Measurements from ENCODE around the gene WDR70.
"Not testable (repeated sequence)": the region's sequence is repeated elsewhere in the genome, so short reads cannot be mapped to it uniquely, and the experiment has no call there.

Gene WDR70

GRCh38 chr5:37379100-37379628, at the start of gene WDR70:
WDR70 (plus strand) TSS chr5:37379318; CDS start chr5:37379368, 50 bp downstream.
- DNase-seq: peak; percentile 89

DNA sequence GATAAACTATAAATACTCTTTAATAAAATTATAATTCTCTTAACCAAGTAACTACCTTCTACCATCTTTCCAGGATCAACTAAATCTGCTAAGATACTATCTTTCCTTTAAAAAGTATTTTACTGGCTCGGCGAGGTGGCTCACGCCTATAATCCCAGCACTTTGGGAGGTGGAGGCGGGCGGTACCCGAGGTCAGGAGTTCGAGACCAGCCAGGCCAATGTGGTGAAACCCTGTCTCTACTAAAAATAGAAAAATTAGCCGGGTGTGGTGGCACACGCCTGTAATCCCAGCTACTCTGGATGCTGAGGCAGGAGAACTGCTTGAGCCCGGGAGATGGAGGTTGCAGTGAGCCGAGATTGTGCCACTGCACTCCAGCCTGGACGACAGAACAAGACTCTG, 44.4 kb upstream of the WDR70 start:
- DNase-seq: not testable (repeated sequence)

- DNase-seq: not testable (repeated sequence)
Measured at GRCh38 chr5:37342741-37343140, 36.4 kb upstream of the WDR70 start.

GRCh38 chr5:37355161-37355560, 24.0 kb upstream of the WDR70 start:
- DNase-seq: no peak

DNA sequence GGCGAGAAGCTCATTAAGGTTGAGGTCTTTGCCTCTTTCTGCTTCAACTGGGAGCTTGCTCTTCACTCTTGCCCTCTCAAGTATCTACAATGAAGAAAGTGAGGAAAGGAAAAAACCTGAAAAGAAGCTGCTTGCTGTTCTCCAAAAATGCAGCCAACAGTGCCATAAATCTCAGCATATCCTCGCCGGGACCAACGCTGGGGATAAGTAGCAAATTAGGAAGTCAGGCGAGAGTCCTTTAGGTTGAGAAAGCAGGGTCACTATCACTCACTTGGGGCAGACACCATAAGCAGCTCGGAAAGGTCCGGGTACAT, 8.6 kb upstream of the WDR70 start:
- DNase-seq: no peak

- DNase-seq: peak; percentile 93
Measured at GRCh38 chr5:37370864-37371726, 8.0 kb upstream of the WDR70 start, which contains the start of gene NUP155. NUP155 (minus strand) TSS chr5:37371106; CDS start chr5:37370977, 129 bp downstream.

DNA sequence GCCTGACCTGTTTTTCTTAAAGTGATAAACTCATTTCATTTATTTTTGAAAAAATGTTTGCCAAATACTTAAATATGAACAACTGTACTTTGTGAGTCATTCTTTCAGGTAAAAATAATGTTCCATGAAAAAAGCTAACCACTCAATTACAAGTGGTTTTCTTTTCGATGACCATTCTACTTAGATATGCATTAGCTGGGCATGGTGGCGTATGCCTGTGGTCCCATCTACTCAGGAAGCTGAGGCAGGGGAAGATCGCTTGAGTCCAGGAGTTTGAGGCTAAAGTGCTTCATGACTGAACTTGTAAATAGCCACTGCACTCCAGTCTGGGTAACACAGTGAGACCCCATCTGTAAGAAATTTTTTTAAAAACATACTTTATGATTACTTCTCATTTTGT, 4.0 kb upstream of the WDR70 start:
- no peak for DNase-seq

DNA sequence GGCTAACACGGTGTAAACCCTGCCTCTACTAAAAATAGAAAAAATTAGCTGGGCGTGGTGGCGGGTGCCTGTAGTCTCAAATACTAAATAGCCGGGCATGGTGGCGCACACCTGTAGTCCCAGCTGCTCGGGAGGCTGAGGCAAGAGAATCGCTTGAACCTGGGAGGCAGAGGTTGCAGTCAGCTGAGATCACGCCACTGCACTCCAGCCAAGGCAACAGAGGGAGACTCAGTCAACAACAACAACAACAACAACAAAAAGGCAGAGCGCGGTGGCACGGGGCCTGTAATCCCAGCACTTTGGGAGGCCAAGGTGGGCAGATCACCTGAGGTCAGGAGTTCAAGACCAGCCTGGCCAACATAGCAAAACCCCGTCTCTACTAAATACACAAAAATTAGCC, 1.1 kb upstream of the WDR70 start:
- not testable (repeated sequence) for DNase-seq

DNA sequence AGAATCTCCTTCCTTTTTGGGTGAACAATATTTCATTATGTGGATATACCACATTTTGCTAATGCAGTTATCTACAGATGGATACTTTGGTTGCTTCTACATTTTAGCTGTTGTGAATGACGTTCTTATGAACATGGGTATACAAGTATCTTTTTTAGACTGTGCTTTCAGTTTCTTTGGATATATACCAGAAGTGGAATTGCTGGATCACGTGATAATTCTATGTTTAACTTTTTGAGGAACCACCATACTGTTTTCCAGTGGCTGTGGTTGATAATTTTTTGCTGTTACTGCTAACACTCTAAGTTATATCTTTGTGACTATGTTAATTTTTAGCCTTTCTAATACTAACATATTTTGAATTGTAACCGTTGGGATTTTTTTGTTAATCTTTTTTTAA, 12.5 kb downstream of the WDR70 start:
- DNase-seq: no peak

- DNase-seq: no peak
Measured at GRCh38 chr5:37396352-37396751, 17.2 kb downstream of the WDR70 start.

- no peak for DNase-seq
Measured at GRCh38 chr5:37400501-37400900, 21.4 kb downstream of the WDR70 start.

DNA sequence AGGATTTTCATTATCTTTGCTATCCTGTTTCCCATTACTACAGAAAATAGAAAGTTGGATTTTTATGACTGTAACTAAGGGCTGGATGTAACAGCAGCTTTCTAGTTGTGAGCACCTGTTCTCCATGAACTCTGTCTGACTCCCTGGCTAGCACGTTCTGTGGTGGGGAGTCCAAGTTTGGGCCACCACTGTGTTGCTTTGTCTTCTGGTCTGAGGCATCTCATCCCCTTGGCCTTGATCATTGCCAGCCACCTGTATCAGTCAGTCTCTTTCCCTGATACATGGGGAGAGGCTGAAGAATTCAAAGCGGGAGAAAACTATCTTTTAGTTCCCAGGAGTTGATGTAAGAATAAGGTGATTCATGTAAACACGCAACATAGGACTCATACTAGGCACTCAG, 33.4 kb downstream of the WDR70 start:
- DNase-seq: no peak

DNA sequence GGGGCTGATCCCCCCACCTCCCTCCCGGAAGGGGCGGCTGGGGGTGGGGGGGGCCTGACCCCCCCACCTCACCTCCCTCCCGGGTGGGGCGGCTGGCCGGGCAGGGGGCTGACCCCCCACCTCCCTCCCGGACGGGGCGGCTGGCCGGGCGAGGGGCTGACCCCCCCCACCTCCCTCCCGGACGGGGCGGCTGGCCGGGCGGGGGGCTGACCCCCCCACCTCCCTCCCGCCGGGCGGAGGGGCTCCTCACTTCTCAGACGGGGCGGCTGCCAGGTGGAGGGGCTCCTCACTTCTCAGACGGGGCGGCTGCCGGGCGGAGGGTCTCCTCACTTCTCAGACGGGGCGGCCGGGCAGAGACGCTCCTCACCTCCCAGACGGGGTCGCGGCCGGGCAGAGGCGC, 36.3 kb downstream of the WDR70 start:
- not testable (repeated sequence) for DNase-seq

DNA sequence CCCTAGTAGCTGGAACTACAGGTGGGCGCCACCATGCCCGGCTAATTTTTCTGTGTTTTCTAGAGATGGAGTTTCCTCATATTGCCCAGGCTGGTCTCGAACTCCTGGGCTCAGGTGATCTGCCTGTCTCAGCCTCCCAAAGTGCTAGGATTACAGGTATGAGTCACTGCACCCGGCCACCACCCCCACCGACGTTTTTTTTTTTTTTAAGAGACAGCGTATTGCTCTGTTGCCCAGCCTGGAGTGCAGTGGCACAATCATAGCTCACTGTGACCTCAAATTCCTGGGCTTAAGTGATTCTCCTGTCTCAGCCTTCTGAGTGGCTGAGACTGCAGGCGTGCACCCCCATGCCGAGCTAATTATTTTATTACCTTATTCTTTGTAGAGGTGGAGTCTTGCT, 38.2 kb downstream of the WDR70 start:
- no peak for DNase-seq

GRCh38 chr5:37424441-37424840, 45.3 kb downstream of the WDR70 start:
- DNase-seq: no peak

DNA sequence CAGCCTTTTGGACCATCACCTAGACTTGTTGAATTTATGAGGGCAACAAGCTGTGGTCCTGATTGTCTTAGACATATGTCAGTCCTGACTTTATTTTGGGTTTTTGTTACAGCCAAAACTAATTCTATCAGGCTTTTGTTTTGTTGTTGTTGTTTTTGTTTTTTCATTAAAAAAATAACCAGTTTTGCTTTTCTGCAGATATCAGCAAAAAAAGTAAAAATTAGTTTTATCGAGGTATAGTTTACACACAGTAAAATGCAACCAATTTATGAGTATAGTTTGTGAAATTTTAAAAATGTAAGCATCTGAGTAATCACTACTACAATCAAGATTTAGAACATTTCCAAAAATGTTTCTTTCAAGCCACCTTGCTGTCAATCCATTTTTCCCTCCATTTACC, 48.9 kb downstream of the WDR70 start:
- DNase-seq: no peak

GRCh38 chr5:37435261-37435660, 56.1 kb downstream of the WDR70 start:
- DNase-seq: peak; percentile 42

- no peak for DNase-seq
Measured at GRCh38 chr5:37436146-37436934, 57.2 kb downstream of the WDR70 start.

DNA sequence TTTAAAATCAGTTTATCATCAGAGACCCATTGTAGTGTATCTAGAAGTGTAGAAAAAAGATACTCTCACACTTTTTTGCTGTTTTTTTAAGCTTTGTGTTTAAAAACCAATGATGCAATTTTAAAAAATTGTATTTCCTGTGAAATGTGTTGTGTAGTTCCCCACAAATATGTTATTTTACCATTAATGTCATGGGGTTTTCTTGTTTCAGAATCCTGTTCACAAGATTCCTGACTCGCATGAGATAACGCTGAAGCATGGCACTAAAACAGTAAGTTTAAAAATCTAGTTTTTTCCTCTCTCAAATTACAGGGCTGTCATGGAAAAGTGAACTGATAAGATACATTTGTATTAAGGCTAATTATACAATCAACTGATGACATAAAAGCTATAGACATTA, 58.6 kb downstream of the WDR70 start:
- peak; percentile 4 for DNase-seq

DNA sequence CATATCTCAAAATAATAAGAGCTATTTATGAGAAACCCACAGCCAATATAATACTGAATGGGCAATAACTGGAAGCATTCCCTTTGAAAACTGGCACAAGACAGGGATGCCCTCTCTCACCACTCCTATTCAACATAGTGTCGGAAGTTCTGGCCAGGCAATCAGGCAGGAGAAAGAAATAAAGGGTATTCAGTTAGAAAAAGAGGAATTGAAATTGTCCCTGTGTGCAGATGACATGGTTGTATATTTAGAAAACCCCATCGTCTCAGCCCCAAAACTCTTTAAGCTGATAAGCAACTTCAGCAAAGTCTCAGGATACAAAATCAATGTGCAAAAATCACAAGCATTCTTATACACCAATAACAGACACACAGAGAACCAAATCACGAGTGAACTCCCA, 66.7 kb downstream of the WDR70 start:
- DNase-seq: not testable (repeated sequence)

- DNase-seq: no peak
Measured at GRCh38 chr5:37448941-37449340, 69.8 kb downstream of the WDR70 start.

- DNase-seq: not testable (repeated sequence)
Measured at GRCh38 chr5:37451991-37452390, 72.9 kb downstream of the WDR70 start.

DNA sequence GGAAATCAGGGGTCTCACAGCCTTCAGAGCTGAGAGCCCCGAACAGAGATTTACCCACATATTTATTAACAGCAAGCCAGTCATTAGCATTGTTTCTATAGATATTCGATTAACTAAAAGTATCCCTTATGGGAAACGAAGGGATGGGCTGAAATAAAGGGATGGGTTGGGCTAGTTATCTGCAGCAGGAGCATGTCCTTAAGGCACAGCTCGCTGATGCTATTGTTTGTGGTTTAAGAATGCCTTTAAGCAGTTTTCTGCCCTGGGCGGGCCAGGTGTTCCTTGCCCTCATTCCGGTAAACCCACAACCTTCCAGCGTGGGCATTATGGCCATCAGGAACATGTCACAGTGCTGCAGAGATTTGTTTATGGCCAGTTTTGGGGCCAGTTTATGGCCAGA, 74.1 kb downstream of the WDR70 start:
- not testable (repeated sequence) for DNase-seq

Data from HCEC 1CT (cell line).